ENCODE measurements around the gene RAX.

DNA sequence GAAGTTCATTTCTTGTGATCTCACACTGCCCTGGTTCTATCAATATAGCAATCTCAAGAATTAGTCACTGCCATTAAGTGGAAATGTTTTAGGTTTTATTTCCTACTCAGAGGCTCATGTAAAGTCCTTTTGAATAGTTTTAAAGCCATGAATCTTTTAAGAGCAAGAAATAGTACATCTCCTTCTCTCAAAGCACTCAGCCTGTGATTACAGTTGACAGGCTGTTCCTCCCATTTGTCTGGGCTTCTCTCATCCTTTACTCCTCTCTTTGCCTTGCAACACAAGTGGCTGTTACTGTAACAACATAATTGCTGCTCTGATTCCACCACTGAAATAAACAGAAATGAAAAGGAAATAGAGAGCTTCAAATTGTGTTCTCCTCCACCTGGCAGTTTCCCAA is 34.9 kb downstream of the RAX start:
- TF ChIP-seq CTCF (IDR thresholded peaks at IDR 0.05; ENCODE audit: low read depth, low read length) (no peak), EZH2phosphoT487 (IDR thresholded peaks at IDR 0.05; ENCODE audit: low read depth) (no peak)
